GM18907 (cell line): ENCODE results near the gene RAET1G.
"Not testable (repeated sequence)": the region's sequence is repeated elsewhere in the genome, so short reads cannot be mapped to it uniquely, and the experiment has no call there.

Experiments
- ATAC-seq: cut with Tn5 transposase; IDR thresholded peaks from one replicate; pipeline ENCODE4 v1.9.1; 2021; ENCODE audit warnings: mild to moderate bottlenecking, moderate library complexity; ENCODE audit not compliant: unreplicated experiment

Gene RAET1G

DNA sequence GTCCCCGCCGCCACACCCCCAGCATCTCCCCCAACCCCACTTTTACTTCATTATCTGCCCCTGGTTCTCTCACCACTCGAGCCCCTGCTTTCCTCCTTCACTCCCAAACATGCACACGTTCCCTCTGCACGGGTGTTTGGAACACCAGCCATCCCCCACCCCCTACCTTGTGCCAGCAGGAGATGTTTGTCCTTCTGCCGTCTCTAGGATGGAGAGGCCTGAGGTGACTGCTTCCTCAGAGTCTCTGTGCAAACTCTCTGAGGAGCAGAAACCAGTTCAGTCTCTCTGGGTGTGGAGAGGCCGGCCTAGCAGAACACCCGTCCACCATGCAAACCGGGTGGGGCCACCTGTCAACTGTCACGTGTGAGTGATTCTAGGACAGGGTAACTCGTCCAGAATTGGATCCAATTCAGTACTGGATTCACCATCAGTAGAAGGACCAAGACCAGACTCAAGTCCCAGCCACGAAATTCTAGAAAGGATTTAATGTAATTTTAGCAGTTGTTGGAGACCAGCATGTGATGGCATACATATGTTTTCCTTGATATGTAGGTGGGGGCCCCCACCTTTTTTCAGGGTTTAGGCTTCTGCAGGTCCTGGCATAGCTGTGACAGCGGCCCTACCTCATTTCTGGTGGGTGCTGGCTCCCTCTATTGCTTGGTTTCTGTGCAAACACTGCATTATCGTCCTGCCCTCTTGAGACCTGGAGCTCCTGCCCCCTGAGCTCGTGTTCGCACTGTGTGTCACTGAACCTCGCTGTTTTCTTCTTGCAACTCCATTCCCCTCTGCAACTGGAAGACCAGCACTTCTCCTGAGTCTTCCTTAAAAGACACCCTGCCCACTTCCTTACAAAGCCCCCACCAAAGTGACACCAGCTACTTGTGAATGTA, 24.8 kb downstream of the RAET1G start, which contains the start of gene RAET1E:
TSS of gene RAET1E (minus strand) at position 259 of the 890 bp plus-strand sequence. CDS start 7,212 bp downstream, outside the sequence.
- ATAC-seq = no peak

DNA sequence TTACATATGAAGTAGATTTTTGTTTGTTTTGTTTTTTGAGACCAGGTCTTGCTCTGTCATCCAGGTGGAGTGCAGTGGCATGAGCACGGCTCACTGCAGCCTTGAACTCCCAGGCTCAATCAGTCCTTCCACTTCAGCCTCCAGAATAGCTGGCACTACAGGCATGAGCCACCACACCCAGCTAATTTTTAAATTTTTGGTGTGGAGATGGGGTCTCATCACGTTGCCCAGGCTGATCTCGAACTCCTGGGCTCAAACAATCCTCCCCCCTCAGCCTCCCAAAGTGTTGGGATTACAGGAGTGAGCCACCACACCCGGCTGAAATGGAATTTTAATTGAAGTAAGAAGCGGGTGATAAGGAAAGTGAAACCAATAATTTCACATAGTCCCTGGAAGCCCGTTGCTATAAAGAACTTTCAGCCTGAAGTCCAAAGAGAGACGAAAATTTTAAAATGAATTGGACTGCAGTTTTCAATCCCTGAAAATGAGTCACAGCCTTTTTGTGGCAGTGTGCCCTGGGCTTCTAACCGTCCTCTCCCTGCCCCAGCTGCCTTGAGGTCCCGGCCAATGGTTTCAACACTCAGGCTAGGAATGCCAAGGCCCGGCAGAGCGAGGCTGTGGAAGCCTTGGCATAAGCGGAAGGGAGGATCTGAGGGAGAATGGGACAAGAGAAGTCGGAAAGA, 25.8 kb downstream of the RAET1G start:
- ATAC-seq = no peak

DNA sequence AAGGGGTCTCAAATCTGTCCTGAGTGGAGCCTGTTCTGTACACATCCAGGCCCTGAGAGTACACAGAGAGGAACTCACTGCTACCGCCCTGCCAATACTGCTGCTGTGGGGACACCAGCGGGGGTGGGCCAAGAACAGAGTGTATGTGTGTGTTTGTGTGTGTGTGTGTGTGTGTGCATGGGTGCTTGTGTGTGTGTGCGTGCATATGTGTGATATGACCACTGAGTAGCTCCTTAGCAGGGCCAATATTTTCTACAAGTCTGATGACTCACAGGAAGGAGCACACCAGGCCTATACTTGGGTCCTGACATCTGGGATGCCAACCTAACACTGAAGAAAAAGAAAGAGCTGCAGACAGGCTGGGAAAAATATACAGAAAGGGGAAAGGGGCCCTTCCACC, 26.4 kb downstream of the RAET1G start:
- ATAC-seq = no peak

DNA sequence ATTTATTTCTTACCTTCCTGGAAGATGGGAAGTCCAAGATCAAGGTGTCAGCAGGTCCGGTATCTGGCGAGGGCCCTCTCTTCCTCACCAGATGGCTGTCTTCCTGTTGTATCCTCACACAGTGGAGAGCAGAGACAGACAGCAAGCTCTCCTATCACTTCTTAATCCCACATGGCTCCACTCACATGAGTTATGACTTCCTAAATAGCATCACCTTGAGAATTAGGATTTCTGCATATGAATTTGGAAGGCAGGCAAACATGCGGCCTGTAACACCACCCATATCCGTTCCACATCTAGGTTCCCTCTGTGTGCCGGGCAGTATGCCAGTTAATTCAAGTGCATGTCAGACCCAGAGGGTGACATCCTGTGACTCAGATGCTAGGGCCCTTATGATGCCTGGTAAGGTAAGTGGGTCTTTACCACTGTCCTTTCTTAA, 27.1 kb downstream of the RAET1G start:
- no peak for ATAC-seq

DNA sequence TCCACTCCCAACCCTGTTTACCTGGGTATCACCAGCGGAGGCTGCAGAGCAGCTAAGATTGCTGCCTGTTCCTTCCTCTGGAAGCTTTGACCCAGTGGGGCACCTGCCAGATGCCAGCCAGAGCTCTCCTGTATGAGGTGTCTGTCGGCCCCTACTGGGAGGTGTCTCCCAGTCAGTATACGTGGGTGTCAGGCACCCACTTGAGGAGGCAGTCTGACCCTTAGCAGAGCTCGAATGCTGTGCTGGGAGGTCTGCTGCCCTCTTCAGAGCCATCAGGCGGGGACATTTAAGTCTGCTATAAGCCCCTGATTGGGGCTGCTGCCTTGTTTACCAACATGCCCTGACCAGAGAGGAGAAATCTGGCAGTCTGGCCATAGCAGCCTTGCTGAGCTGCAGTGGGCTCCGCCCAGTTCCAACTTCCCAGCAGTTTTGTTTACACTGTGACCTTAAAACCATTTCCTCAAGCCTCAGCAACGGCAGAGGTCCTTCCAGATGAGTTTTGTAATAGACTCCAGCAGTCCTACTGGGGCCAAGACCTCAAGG, 27.8 kb downstream of the RAET1G start:
- ATAC-seq = no peak

DNA sequence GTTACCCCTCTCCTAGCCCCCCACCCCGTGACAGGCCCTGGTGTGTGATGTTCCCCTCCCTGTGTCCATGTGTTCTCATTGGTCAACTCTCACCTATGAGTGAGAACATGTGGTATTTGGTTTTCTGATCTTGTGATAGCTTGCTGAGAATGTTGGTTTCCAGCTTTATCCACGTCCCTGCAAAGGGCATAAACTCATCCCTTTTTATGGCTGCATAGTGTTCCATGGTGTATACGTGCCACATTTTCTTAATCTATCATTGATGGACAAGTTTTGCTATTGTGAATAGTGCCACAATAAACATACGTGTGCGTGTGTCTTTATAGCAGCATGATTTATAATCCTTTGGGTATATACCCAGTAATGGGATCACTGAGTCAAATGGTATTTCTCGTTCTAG, 31.1 kb downstream of the RAET1G start:
- ATAC-seq = not testable (repeated sequence)

DNA sequence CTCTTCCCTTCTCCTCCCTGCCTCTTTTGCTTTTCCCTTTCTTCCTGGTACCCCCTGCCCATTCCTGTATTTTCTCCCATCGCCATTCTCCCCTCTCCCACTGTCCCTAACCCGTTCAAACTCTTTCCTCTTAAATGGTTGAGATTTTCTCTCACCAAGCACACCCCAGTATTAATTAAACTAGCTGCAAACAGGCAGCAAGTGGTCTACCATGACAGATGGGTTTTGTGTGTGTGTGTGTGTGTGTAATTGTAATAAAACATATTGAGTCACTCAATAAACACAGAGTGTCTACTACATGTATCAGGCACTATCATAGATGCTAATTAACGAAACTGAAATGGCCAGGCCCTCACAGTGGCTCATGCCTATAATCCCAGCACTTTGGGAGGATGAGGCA, 31.7 kb downstream of the RAET1G start:
- ATAC-seq = no peak

DNA sequence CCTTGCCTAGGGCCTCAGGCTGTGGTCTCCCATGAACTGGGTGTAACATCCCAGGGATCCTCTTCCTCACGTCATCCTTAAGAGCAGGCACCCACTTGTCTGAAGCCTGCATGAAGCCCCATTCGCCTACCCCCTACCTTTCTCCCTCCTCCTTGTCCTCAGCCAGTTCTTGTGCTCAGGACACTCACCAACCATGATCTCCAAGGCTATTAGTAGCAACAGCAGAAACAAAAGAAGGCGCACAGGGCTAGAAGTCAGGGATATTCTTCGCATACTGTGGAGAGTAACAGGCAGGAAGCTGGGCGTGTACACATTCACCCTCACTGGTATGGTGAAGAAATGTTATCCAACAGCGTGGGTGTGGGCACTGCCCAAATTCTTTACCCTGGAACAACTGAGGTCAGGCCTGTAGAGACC, 32.3 kb downstream of the RAET1G start:
- ATAC-seq = no peak

DNA sequence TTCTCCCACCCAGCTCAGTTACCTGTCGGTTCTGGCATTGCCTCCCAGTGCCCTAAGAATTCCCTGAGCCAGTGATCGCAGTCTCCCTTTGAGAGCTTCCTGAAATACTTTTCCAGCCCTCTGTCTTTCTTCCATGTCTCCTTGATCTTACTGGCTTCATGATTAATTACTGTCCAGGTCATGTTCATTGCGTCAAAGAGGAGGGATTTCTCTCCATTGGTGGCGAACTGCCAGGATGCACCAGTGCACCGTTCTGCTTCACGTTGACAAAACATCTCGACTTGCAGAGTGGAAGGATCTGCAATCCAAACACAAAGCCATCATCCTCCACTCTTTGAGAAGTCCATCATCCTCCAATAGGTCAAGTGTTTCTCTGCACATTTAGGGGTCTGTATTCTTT, 33.6 kb downstream of the RAET1G start:
- ATAC-seq = no peak

DNA sequence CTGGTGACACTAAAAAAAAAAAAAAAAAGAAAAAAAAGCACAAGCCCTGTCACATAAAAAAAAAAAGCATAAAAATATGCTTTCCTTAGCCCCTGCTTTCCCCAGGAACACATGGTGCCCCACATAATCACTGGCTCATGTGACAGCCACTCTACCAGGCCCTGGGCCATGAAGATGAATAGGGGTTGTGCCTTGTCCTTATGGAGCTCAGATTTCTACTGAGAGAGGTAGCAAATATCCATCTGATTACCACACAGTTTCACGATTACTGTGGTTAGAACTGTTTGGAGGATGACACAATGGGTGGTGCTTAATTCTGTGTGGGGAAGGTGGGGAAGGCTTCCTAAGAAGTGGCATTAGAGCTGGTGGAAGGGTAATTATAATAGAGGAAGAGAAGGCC, 34.3 kb downstream of the RAET1G start:
- ATAC-seq = no peak

DNA sequence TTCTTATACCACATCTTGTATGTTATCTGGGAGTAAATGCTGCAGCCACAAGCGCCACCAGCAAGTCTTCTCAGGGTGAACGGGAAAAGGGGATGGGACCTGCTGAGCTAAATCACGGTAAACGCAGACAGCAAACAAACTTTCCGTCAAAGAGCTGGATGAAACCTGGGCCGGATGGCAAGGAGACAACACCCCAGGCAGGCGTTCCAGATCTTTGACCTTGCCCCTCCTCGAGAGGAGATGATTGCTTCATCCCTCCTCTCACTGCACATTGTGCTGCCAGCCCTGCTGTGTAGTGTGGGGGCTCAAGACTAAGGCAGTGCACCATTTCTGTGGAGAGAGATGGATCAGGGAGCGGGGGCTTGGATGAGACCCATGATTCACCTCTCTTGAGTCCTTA, 34.8 kb downstream of the RAET1G start:
- ATAC-seq = no peak

DNA sequence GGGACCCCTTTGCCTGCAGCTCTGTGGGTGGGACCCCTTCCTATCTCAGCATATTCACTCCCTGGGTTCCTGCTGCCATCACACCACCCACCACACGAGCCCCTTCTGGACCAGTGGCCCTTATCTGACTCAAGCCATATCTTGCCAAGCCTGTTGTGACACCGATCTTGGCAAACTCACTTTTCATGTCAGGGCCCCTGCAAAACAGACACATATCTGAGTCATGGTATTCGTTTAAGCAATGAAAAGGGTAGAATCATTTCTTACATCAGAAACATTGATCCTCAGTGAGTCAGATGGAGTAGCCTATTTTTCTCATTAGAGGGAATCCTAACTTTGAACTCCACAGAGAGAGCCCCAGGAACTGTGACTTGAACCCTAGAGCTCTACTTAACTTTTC, 35.6 kb downstream of the RAET1G start:
- ATAC-seq = no peak

DNA sequence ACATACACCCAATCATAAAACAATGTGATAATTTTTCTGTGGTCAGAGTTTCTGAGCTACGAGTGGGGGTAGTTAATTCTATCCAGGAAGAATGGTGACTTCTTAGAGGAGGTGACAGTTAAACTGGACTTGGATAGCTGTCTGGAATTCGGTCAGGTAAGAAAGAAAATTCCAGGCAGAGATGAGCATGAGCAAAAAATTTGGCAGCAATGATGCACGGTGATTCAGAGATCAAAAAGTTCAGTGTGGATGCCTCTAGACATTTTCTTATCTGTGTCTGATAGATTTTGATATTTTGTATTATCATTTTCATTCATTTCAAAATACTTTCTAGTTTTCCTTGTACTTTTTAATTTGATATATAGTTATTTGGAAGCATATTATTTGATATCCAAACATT, 37.0 kb downstream of the RAET1G start:
- ATAC-seq = no peak

DNA sequence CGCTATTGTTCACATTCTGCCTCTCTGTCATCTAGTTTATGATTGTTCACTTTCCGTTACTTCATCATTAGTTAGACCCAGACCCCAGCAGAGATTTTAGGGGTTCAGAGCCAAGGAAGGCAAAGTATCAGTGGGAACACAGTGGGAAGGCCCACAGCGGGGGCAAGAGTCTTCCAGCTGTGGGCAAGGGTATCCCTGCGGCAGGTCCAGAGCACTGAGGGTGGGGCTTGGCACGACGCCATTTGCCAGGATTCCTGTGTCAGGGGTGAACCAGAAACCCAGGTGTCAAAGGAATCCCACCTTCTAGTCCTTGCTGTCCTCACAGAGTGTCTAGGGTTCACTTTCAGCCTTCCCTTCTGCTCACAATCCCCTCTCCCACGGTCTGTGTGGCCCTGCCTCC, 38.3 kb downstream of the RAET1G start:
- ATAC-seq = no peak

DNA sequence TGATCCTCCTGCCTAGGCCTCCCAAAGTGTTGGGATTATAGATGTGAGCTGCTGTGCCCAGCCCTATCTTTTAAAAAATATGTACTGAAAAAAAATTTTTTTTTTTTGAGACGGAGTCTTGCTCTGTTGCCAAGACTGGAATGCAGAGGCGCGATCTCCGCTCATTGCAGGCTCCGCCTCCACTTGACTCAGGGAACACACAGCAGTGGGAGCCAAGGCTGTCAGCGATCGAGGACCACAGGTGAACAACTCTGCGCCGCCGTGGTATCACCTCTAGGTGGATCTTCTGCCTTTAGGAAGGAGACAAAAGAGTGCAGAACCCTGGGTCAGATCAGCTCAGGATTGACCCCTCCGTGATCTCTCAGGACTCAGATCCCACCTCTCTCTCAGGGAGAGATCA, 38.7 kb downstream of the RAET1G start:
- ATAC-seq = no peak

DNA sequence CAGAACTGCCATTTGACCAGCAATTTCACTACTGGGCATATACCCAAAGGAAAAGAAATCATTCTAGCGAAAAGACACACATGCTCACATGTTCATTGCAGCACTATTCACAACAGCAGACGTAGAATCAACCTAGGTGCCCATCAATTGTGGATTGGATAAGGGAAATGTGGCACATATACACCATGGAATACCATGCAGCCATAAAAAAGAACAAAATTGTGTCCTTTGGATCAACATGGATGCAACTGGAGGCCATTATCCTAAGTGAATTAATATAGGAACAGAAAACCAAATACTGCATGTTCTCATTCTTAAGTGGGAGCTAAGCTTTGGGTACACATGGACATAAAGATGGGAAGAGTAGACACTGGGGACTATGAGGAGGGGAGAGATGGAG, 41.1 kb downstream of the RAET1G start:
- no peak for ATAC-seq

DNA sequence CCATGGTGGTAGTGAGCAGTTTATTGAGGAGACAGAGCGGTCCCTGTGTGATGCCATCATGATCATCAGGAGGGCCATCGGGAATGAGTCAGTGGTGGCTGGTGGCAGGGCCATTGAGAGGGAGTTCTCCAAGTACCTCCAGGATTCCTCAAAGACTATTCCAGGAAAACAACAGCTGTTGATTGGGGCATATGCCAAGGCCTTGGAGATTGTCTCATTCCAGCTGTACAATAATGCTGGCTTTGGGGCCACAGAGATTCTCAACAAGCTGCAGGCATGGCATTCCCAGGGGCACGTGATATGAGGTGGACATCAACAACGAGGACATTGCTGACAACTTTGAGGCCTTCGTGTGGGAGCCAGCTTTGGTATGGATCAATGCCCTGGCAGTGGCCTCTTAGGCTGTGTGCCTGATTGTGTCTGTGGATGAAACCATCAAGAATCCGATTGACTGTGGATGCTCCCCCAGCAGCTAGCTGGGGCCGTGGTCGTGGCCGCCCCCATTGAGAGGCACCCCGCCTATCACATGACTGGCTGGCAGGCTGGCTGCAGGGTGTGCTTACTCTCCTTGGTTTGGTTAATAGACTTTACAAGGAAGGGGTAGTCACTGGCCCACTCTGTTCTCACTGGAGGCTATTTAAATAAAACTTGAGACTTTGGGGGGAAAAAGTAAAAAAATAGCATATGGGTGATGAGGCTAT, 41.7 kb downstream of the RAET1G start:
- ATAC-seq = no peak

DNA sequence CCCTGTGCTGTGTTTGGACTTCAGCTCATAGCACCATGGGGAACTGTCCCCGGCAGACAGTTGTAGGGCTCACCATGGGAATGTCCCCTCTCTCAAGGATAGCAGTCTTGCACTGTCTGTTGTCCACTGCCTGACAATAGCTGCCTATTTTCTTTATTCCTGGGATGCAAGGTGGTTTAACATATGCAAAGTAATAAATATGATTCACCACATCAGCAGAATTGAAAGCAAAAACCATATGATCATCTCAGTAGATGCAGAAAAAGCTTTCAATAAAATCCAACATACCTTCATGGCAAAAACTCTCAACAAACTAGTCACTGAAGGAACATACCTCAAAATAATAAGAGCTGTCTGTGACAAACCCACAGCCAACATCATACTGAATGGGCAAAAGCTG, 45.3 kb downstream of the RAET1G start:
- ATAC-seq = no peak

DNA sequence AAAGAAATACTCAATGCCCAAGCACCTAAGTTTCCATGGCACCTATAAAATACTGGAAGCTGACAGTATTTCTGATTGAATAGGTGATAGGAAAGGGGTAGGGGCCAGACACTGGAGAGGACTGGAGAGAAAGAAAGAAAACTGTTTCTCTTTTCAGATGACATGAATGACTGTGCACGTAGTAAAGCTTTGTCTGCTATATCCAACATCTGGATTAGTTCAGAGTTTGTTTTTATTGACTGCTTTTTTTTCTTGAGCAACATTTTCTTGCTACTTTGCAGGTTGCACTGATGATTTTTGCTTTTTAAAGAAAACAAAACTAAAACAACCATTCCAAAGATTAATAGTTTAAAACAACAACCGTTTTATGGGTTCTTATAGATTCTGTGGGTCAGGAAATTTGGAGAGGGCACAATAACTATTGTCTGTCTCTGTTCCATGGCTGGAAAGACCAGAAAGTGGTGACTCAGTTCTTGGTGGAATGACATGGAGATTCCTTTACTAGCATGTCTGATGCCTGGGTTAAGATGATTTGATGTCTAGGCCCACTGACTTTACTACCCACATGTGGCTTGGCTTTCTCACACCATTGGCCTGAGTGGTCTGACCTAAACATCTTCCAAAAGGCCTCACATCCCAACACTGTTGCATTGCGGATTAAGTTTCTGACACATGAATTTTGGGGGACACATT, 46.5 kb downstream of the RAET1G start:
- no peak for ATAC-seq

DNA sequence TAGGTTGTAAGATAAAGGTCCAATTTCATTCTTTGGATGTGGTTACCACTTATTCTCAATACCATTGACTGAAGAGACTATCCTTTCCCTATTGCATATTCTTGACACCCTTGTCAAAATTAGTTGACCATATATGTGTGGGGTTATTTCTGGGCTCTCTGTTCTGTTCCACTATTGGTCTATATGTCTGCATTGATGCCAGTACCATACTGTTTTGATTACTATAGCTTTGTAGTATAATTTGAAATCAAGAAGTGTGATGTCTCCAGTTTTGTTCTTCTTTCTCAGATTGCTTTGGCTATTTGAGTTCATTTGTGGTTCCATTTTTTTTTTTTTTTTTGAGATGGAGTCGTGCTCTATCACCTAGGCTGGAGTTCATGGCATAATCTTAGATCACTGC, 50.7 kb downstream of the RAET1G start:
- ATAC-seq = no peak

DNA sequence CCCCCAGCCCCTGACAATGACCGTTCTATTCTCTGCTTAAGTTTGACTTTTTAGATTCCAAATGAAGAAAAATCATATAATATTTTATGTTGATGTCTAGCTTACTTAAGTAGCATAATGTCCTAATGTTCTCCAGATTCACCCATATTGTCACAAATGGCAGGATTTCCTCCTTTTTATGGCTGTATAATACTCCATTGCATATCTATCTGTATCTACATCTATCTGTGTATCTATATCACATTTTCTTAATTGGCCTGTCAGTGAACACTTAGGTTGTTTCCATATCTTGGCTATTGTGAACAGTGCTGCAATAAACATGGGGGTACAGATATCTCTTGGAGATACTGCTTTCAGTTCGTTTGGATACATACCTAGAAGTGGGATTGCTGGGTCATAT, 51.7 kb downstream of the RAET1G start:
- no peak for ATAC-seq
